Measurements from ENCODE around the gene S1PR5. TPM values are rescaled to one million over a fixed set of nuclear protein-coding genes. Genes with fewer than 3 reads are reported as not detected.
A peak's percentile ranks its signal among the peaks of the same experiment; 100 is the strongest.

S1PR5 gene
- total and polyA plus RNA-seq, 2 experiments from 2014 or later = 4.6 to 8.0 TPM

DNA sequence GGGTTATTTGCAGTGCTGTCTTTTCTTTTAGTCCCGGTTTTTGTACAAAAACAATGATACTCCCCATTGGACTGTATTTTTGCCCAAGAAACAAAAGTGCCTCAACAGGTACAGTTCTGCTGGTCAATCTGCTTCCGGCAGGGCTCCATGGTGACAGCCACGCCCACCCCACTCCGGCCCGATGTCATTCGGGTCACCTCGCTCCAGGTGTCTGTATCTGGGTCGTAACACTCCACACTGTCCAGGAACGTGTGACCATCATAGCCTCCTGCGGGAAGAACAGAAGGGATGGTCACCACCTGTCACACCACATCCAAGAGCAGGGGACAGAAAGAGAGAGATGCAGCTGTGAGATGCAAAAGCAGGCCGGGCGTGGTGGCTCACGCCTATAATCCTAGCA lies 30.7 kb downstream of the S1PR5 start:
- no peaks in the 10 kb centered on the region; the same call in 2 of the 3 replicates for H3K9me3 Mint-ChIP-seq
- TF ChIP-seq STAT1 (IDR thresholded peaks at IDR 0.05; ENCODE audit: unreplicated experiment) (no peak), EZH2 (IDR thresholded peaks at IDR 0.05; ENCODE audit: low read depth, unreplicated experiment) (no peak), JUNB (IDR thresholded peaks at IDR 0.05; ENCODE audit: unreplicated experiment) (no peak), CREB1 (CRISPR knock-in tag; IDR thresholded peaks at IDR 0.05; ENCODE audit: low read depth) (no peak)
- TF ChIP-seq, protein P1, sequence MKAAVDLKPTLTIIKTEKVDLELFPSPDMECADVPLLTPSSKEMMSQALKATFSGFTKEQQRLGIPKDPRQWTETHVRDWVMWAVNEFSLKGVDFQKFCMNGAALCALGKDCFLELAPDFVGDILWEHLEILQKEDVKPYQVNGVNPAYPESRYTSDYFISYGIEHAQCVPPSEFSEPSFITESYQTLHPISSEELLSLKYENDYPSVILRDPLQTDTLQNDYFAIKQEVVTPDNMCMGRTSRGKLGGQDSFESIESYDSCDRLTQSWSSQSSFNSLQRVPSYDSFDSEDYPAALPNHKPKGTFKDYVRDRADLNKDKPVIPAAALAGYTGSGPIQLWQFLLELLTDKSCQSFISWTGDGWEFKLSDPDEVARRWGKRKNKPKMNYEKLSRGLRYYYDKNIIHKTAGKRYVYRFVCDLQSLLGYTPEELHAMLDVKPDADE (IDR thresholded peaks at IDR 0.05) = no peak

DNA sequence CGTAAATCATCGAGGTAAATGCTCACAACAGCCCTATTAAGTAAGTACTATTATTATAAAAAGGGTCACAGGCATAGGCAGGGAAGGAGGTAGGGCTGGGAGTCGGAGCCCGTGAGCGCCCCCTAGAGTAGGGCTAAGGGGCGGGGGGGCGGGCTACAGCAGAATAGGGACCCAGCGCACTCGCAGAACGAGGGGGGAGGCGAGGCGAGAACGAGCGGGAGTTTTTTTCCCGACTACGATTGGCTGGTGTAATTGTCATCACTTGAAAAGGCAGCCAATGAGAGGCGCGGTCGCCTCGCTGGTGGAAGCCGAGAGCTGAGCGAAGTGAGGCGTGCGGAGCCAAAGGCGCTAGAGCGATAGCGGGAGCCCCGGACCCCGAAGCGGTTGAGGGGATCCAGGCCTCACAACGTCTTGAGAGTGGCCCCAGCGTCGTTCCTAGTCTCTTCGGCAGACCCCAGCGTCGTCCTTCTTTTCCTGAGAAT lies 38.3 kb downstream of the S1PR5 start:
- Mint-ChIP-seq H3K27ac (no peak overlapping the region), H3K4me1 (peaks cover 4% of the 10 kb centered on the region; the same call in 2 of the 3 replicates), H3K9me3 (no peaks in the 10 kb centered on the region; the same call in 2 of the 3 replicates), H3K27me3 (ENCODE audit: insufficient read depth, low read depth, poor library complexity) (peaks cover 24% of the 10 kb centered on the region), H3K36me3 (ENCODE audit: low read depth) (no peaks in the 10 kb centered on the region), H3K4me3 (peak overlapping the region; percentile 46)
- H3K27ac ChIP-seq (ENCODE audit: low read depth) = no peak overlapping the region
- H3K9me2 ChIP-seq (ENCODE audit: insufficient read depth) = no peaks in the 10 kb centered on the region
- peaks cover 18% of the 10 kb centered on the region for H3K27me3 ChIP-seq (ENCODE audit: insufficient read depth)
- peak overlapping the region; percentile 48 for H3K4me3 ChIP-seq
- DNase-seq (ENCODE audit: low spot score) (peak; percentile 98), ATAC-seq (peak; percentile 96)
- H4K20me1 ChIP-seq (replicated peaks; ENCODE audit: insufficient read depth) = no peaks in the 10 kb centered on the region; the same call in 1 of the 2 replicates
- H3F3A ChIP-seq (replicated peaks; ENCODE audit: low read depth) = 0 out of 2 replicates have a peak, but pooled peaks cover 2% of the 10 kb centered on the region
- peak overlapping the region; percentile 93 for H2AFZ ChIP-seq
- H3K4me1 ChIP-seq (ENCODE audit: insufficient read depth) = no peaks in the 10 kb centered on the region
- no peaks in the 10 kb centered on the region for H3K36me3 ChIP-seq (ENCODE audit: insufficient read depth)
- no peaks in the 10 kb centered on the region for H3K79me2 ChIP-seq (replicated peaks; ENCODE audit: insufficient read depth)
- peak overlapping the region; percentile 75 for H3K4me2 ChIP-seq
- TF ChIP-seq EZH2 (IDR thresholded peaks at IDR 0.05; ENCODE audit: low read depth, unreplicated experiment) (no peak), JUNB (IDR thresholded peaks at IDR 0.05; ENCODE audit: unreplicated experiment) (no peak), ZNF114 (CRISPR knock-in tag; IDR thresholded peaks at IDR 0.05) (no peak), EZH2phosphoT487 (IDR thresholded peaks at IDR 0.05; ENCODE audit: unreplicated experiment) (no peak), POLR2AphosphoS5 (IDR thresholded peaks at IDR 0.05; ENCODE audit: low read depth) (peak; percentile 61), CREB1 (CRISPR knock-in tag; IDR thresholded peaks at IDR 0.05; ENCODE audit: low read depth) (peak; percentile 73), ZNF331 (CRISPR knock-in tag; IDR thresholded peaks at IDR 0.05; ENCODE audit: low read depth) (no peak), STAT1 (IDR thresholded peaks at IDR 0.05; ENCODE audit: unreplicated experiment) (no peak), NANOG (IDR thresholded peaks at IDR 0.05; ENCODE audit: borderline replicate concordance) (no peak)
- TF ChIP-seq, protein P2, sequence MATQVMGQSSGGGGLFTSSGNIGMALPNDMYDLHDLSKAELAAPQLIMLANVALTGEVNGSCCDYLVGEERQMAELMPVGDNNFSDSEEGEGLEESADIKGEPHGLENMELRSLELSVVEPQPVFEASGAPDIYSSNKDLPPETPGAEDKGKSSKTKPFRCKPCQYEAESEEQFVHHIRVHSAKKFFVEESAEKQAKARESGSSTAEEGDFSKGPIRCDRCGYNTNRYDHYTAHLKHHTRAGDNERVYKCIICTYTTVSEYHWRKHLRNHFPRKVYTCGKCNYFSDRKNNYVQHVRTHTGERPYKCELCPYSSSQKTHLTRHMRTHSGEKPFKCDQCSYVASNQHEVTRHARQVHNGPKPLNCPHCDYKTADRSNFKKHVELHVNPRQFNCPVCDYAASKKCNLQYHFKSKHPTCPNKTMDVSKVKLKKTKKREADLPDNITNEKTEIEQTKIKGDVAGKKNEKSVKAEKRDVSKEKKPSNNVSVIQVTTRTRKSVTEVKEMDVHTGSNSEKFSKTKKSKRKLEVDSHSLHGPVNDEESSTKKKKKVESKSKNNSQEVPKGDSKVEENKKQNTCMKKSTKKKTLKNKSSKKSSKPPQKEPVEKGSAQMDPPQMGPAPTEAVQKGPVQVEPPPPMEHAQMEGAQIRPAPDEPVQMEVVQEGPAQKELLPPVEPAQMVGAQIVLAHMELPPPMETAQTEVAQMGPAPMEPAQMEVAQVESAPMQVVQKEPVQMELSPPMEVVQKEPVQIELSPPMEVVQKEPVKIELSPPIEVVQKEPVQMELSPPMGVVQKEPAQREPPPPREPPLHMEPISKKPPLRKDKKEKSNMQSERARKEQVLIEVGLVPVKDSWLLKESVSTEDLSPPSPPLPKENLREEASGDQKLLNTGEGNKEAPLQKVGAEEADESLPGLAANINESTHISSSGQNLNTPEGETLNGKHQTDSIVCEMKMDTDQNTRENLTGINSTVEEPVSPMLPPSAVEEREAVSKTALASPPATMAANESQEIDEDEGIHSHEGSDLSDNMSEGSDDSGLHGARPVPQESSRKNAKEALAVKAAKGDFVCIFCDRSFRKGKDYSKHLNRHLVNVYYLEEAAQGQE (IDR thresholded peaks at IDR 0.05; ENCODE audit: unreplicated experiment) = no peak
- TF ChIP-seq, protein P1 (IDR thresholded peaks at IDR 0.05) = no peak
- TF ChIP-seq, protein P3, sequence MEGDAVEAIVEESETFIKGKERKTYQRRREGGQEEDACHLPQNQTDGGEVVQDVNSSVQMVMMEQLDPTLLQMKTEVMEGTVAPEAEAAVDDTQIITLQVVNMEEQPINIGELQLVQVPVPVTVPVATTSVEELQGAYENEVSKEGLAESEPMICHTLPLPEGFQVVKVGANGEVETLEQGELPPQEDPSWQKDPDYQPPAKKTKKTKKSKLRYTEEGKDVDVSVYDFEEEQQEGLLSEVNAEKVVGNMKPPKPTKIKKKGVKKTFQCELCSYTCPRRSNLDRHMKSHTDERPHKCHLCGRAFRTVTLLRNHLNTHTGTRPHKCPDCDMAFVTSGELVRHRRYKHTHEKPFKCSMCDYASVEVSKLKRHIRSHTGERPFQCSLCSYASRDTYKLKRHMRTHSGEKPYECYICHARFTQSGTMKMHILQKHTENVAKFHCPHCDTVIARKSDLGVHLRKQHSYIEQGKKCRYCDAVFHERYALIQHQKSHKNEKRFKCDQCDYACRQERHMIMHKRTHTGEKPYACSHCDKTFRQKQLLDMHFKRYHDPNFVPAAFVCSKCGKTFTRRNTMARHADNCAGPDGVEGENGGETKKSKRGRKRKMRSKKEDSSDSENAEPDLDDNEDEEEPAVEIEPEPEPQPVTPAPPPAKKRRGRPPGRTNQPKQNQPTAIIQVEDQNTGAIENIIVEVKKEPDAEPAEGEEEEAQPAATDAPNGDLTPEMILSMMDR (conservative IDR thresholded peaks at IDR 0.05; ENCODE audit: low read depth in 2 of 2) = peak; percentile 41 to 72

More for the DNA sequence above, 30.7 kb downstream of the S1PR5 start:
- ATAC-seq = no peak
- H3K4me3 ChIP-seq = no peak overlapping the region
- peaks cover 7% of the 10 kb centered on the region for H3F3A ChIP-seq (replicated peaks; ENCODE audit: low read depth)
- no peaks in the 10 kb centered on the region for H3K4me1 ChIP-seq (ENCODE audit: insufficient read depth)
- H3K79me2 ChIP-seq (replicated peaks; ENCODE audit: insufficient read depth) = peaks cover 19% of the 10 kb centered on the region
- Mint-ChIP-seq H3K27ac (no peak overlapping the region), H3K4me3 (no peak overlapping the region), H3K36me3 (ENCODE audit: low read depth) (peaks cover 57% of the 10 kb centered on the region), H3K27me3 (ENCODE audit: insufficient read depth, low read depth, poor library complexity) (peaks cover 5% of the 10 kb centered on the region), H3K4me1 (no peaks in the 10 kb centered on the region)
- H4K20me1 ChIP-seq (replicated peaks; ENCODE audit: insufficient read depth) = peaks cover 16% of the 10 kb centered on the region
- no peaks in the 10 kb centered on the region for H3K27me3 ChIP-seq (ENCODE audit: insufficient read depth)
- H3K4me2 ChIP-seq = no peak overlapping the region
- no peak for DNase-seq (ENCODE audit: low spot score)
- no peak overlapping the region for H2AFZ ChIP-seq
- no peaks in the 10 kb centered on the region for H3K9me2 ChIP-seq (ENCODE audit: insufficient read depth)
- peaks cover 13% of the 10 kb centered on the region for H3K36me3 ChIP-seq (ENCODE audit: insufficient read depth)
- H3K27ac ChIP-seq (ENCODE audit: low read depth) = no peak overlapping the region
